HG02870 (cell line): ENCODE measurements around the gene KCNE1.
"Not testable (repeated sequence)": the region's sequence is repeated elsewhere in the genome, so short reads cannot be mapped to it uniquely, and the experiment has no call there.

ENCODE experiments used
- ATAC-seq: cut with Tn5 transposase; IDR thresholded peaks from one replicate; pipeline ENCODE4 v1.9.1; 2021; ENCODE audit warnings: mild to moderate bottlenecking, moderate library complexity; ENCODE audit not compliant: unreplicated experiment

KCNE1 gene

DNA sequence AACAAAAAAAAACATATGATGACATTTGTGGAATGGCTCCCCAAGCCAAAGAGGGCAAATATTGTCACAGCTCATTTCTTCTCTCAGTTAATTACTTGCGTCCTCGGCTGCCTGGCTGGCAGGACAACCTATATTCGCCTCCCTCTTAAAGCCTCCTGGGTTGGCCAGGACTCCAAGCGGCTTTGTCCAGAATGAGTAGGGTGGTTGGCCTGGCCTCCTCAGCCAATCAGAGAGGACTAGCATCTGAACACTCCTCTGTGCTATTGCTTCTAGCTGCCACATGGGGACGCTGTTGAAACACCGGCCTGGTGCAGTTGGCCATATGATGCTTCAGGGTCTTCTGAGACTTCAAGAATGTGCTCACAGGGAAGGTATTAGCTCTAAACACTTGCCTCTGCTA, 83.6 kb downstream of the KCNE1 start:
- ATAC-seq, result not testable (repeated sequence)

DNA sequence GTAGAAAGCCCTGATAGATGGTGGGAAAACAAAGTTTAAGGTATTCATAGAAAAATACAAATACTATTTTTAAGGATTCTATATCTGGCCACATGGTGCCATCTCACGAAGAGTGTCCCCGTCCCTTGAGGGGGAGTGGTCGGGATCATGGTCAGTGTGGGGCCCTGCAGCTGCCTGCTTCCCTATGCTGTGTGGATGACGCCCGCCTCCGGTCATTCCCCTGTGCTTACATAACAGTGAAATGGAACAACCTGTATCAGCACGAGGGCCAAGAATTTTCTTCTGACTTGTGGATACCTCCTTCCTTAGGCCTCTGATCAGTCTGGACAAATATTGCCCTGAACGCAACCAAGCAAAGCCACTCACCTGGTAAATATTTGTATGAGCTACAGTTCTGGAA, 84.7 kb downstream of the KCNE1 start:
- not testable (repeated sequence) for ATAC-seq

DNA sequence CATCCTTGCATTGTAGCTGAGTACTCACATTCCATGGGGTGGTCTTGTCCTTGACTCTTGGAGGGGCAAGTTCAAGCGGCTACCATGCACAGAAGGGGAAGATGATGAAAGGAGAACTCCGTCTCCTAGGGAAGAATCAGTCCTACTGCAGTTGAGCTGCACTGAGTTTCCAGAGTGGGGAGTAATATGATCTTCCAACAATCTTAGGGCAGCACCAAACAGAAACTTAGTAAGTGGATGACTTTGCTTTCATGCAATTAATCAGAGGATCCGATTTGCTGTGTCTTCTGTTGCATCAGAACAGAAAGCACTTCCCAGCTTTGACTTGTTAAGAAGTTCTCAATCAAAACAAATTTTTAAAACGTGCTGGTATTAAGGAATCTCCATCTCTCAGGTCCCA, 88.2 kb downstream of the KCNE1 start, which contains the start of gene SMIM34:
TSS of gene SMIM34 (minus strand) at position 147 of the 400 bp plus-strand sequence. CDS start at position 35, 112 bp downstream.
- not testable (repeated sequence) for ATAC-seq

DNA sequence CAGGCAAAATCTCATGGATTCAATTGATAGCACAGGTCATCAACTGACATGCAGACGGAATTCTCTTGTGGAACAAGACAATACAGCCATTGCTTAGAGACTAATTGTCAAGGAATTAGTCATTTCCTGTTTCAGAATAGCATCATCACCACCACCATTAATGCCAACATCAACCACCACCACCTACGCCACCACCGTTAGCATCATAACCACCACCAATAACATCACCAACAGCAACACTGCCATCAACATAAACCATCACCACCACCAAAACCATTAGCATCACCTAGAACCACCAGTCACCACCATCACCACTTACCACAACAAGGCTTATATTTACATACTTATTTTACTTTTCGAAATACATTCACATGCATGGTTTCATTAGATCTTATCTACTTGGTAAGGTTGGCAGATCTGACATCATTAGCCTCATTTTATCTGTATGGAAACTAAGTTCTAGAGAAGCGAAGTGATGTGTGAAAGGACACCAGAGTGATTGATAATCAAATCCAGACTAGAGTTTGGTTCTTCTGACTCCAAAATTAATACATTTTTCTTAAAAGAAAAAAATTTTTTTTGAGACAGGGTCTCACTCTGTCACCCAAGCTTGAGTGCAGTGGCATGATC, 94.4 kb downstream of the KCNE1 start:
- not testable (repeated sequence) for ATAC-seq

DNA sequence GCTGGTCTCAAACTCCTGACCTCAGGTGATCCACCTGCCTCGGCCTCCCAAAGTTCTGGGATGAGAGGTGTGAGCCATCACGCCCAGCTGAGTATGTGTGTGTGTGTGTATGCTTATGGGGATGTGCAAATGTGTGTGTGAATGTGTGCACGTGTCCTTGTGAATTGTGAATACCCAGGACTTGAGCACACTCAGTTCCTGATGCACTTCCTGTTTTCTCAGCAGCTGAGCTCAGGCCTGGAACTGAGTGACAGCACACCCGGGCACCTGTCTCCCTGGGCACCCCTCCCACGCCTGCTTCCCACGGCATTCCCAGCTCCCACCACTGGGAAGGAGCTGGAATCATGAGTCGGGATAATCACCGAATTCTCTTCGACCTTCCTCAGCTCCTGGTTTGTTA, 104.7 kb downstream of the KCNE1 start:
- not testable (repeated sequence) for ATAC-seq

DNA sequence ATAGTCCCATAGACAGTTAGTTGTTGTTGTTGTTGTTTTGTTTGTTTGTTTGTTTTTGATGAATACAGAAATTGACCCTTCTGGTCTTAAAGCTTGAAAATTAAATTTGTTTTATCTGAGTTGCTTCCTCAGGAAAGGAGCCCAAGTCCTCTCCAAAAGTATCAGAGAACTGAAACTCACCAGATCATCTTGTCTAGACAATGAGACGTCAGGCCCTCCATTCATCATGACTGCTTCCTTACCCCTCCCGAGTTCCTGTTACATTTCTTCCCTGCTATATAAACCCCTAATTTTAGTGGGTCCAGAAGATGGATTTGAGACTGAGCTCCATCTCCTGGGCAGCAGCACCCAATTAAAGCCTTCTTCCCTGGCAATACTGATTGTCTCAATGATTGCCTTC, 105.3 kb downstream of the KCNE1 start:
- ATAC-seq, result not testable (repeated sequence)

DNA sequence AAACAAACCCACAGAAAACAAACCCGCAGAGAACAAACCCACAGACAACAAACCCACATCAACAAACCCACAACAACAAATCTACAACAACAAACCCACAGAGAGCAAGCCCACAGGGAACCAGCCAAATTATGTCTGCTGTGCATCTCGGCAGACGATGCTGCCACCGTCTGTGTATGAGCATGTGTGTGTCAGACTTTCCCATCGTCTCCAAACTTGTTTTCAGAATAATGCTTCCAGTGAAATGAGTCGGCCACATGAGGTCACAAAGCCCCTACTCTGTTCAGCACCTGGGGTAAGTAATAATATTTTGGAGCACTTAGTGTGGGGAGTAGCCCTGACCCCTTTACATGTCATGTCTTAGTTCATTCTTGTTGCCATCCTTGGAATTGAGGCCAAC, 105.9 kb downstream of the KCNE1 start:
- not testable (repeated sequence) for ATAC-seq

DNA sequence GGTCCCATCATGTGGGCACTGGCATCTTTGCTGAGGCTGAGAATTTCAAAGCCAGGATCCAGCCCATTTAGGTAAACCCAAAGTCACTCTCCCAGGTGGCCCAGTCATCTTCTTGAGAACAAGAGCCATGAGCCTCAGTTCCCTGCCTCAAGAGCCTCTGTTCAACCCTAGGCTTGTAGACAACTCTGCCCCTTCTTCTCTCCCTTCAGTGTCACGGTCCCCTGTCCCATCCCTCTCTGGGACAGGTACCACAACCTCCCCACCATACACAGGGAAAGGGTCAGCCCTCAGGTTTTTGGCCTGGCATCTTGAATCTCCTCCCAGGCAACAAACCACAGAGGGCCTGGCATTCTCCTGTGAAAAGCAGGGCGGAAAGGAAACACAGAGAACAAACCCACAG, 106.3 kb downstream of the KCNE1 start:
- not testable (repeated sequence) for ATAC-seq

DNA sequence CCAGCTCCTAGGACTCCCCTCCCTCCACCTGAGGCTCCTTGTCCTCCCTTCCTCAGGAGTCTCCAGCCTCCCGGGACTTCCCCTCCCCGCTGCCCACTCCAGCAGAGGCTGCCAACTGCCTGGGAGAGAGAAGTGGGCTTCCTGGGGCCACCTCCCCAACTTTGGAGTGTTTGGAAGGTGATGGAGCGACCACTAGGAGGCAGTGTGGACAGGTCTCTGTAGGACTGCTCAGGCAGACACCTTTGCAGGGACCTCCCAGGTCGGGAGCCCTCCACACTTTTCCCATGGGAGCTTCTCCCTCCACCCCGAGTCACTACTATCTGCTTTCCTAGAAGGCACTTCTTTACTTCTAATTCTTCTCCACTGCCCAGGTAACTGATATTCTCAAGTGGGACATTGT, 107.3 kb downstream of the KCNE1 start:
- not testable (repeated sequence) for ATAC-seq

DNA sequence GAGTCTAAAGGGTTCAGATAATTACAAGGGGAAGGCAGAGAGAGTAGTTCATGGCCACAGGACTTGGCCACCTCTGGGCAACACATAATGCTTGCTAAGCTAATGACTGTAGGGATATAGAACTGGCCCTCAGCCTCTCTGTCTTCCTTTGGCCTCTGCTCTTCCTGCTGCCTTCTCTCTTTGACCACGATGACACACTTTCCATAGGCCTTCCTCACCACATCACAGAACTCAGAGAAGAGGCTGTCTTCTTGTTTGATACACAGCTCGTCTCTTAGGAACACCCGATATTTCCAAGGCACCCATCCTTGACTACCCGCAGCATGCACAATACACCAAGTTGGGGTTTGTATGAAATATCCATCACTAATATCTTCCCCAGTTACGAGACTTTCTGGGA, 111.5 kb downstream of the KCNE1 start:
- ATAC-seq, result not testable (repeated sequence)
